T-cell (primary cell): ENCODE data around the gene HIBADH. TPM values are rescaled to one million over a fixed set of nuclear protein-coding genes. Genes with fewer than 3 reads are reported as not detected.

Experiments used
- ATAC-seq, 4 experiments: fragments of 200-7000 bp in 3 of 4; fragments of 150-1000 bp in 1 of 4; cut with Tn5 transposase; replicated peaks in 1 of 4; 1 replicate in 3 of 4; 2 replicates in 1 of 4; pipeline ENCODE4 v1.10.0; 2021; ENCODE audit warnings: moderate library complexity in 3 of 4, mild to moderate bottlenecking in 2 of 4, moderate number of reproducible peaks in 1 of 4
- CTCF ChIA-PET, 2 donors: fragments of 300-600 bp; sonication (Branson Sonifier 250); formaldehyde crosslinking; loops; one replicate each; lab custom pipeline; 2022; ENCODE audit warnings: antibody characterized with exemption in 2 of 2; lab: Charles Lee
- POLR2A ChIA-PET, 2 donors: fragments of 300-600 bp; sonication (Branson Sonifier 250); formaldehyde crosslinking; loops; one replicate each; lab custom pipeline; 2022; ENCODE audit warnings: antibody characterized with exemption in 2 of 2; lab: Charles Lee
- DNase-seq, 35 experiments: peaks; one replicate each; pipeline versions ENCODE4 v3.0.0 to v3.0.0-alpha.2; 2013 to 2023
- H3K27ac ChIP-seq: one replicate; pipeline ENCODE4 v1.5.1; 2013; ENCODE audit warnings: low read length
- H3K27me3 ChIP-seq, 2 experiments: replicated peaks in 1 of 2; 1 replicate in 1 of 2; 2 replicates in 1 of 2; pipeline versions ENCODE4 v1.6.1 to v1.7.0; 2013; ENCODE audit warnings: low read length in 1 of 2, mixed read lengths in 1 of 2; ENCODE audit not compliant: control insufficient read depth in 2 of 2, insufficient read depth in 2 of 2; ENCODE audit errors: extremely low read depth in 1 of 2
- H3K36me3 ChIP-seq, 2 donors: 1 replicate in 1 of 2; 2 replicates in 1 of 2; pipeline versions ENCODE4 v1.6.1 to v1.7.0; 2013; ENCODE audit warnings: low read length in 1 of 2; ENCODE audit not compliant: control insufficient read depth in 2 of 2, insufficient read depth in 1 of 2; ENCODE audit errors: extremely low read depth in 1 of 2
- H3K4me1 ChIP-seq, 2 experiments: 1 replicate in 1 of 2; 2 replicates in 1 of 2; pipeline versions ENCODE4 v1.6.1 to v1.7.0; 2013; ENCODE audit warnings: low read length in 2 of 2, mixed read lengths in 1 of 2; ENCODE audit not compliant: insufficient read depth in 2 of 2, control insufficient read depth in 1 of 2; ENCODE audit errors: extremely low read depth in 1 of 2
- H3K4me3 ChIP-seq, 2 donors: 1 replicate in 1 of 2; 2 replicates in 1 of 2; pipeline versions ENCODE4 v1.5.1 to v1.7.0; 2013; ENCODE audit warnings: mild to moderate bottlenecking in 2 of 2, low read length in 1 of 2, moderate library complexity in 1 of 2; ENCODE audit not compliant: control insufficient read depth in 1 of 2; ENCODE audit errors: extremely low read depth in 1 of 2
- H3K9me3 ChIP-seq: 2 replicates; pipeline ENCODE4 v1.7.0; 2013
- H3K27ac Mint-ChIP-seq, 2 donors: one replicate each; pipeline ENCODE4 v1.8.0; 2020 to 2021; ENCODE audit warnings: mild to moderate bottlenecking in 2 of 2, mixed read lengths in 2 of 2
- H3K27me3 Mint-ChIP-seq, 2 donors: one replicate each; pipeline ENCODE4 v1.8.0; 2021 to 2022; ENCODE audit warnings: mixed read lengths in 2 of 2
- H3K36me3 Mint-ChIP-seq: one replicate; pipeline ENCODE4 v1.8.0; 2021; ENCODE audit warnings: mixed read lengths
- H3K4me1 Mint-ChIP-seq, 3 donors: one replicate each; pipeline ENCODE4 v1.8.0; 2020 to 2022; ENCODE audit warnings: mixed read lengths in 3 of 3, mild to moderate bottlenecking in 1 of 3
- H3K4me3 Mint-ChIP-seq, 3 donors: one replicate each; pipeline ENCODE4 v1.8.0; 2020 to 2022; ENCODE audit warnings: mild to moderate bottlenecking in 3 of 3, mixed read lengths in 3 of 3, moderate library complexity in 3 of 3
- H3K9me3 Mint-ChIP-seq, 3 donors: one replicate each; pipeline ENCODE4 v1.8.0; 2020 to 2022; ENCODE audit warnings: mixed read lengths in 3 of 3
- WGBS: methylation state at CpG from one replicate; pipeline ENCODE4 v1.1.5; 2013; ENCODE audit warnings: missing lambda C conversion rate; ENCODE audit not compliant: insufficient coverage; 5-methylcytosine and 5-hydroxymethylcytosine counted together
- total RNA-seq, 35 experiments: library from RNA in 6 of 35; stranded (reverse) in 6 of 35; fragments of 120-200 nt in 1 of 35; gene quantifications; one replicate each; pipeline versions ENCODE4 v1.2.1 to v1.2.4 and lab custom pipeline; 2013 to 2026

The HIBADH gene
- total RNA-seq, 5 donors from 2014 or later (not counting 1 experiment from before 2014, with no cell fraction given) = 9.8 to 12.5 (median 12.0) TPM

DNA sequence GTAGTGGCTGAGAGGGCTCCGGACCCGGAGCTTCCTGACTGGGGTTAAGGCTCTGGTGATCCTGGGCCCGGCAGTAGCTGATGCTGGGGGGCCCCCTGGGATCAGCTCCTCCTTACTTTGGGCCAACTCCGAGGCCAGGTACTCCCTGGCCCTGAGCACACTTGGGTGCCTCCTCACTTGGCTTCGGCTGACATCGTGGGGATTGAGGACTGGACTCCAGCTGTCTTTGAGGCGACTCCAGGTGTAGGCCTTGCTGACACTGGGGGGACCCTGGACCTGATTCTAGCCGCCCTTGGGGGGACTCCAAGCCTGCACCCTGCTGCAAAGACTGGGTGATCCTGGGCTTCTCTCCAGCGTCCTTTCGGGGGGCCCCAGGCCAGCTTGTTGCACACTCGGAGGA, 170.5 kb downstream of the HIBADH start:
- Mint-ChIP-seq H3K4me3 (no peak overlapping the region), H3K27ac (no peak overlapping the region), H3K36me3 (no peaks in the 10 kb centered on the region), H3K9me3 (peaks cover 0 to 4% (median 3%) of the 10 kb centered on the region in 3 donors), H3K27me3 (peaks cover 0 to 3% of the 10 kb centered on the region in 2 donors), H3K4me1 (peaks cover 2 to 11% (median 5%) of the 10 kb centered on the region in 3 donors)
- DNase-seq (no peak), ATAC-seq (no peak)
- CTCF ChIA-PET = no interaction called here
- no peak overlapping the region for H3K27ac ChIP-seq
- no peaks in the 10 kb centered on the region for H3K9me3 ChIP-seq
- H3K27me3 ChIP-seq = peaks cover 0 to 24% of the 10 kb centered on the region in 2 experiments
- 89% methylated on average over 9 of the region's 11 CpGs for WGBS
- no peaks in the 10 kb centered on the region for H3K4me1 ChIP-seq
- H3K4me3 ChIP-seq = no peak overlapping the region
- POLR2A ChIA-PET = no interaction called here
- H3K36me3 ChIP-seq = no peaks in the 10 kb centered on the region

GRCh38 chr7:27491534-27491933, 171.1 kb downstream of the HIBADH start:
- 96% methylated on average over 21 of the region's 21 CpGs for WGBS
- no peak for ATAC-seq
- Histone ChIP-seq H3K4me1 (no peaks in the 10 kb centered on the region), H3K36me3 (no peaks in the 10 kb centered on the region), H3K4me3 (no peak overlapping the region), H3K9me3 (no peaks in the 10 kb centered on the region), H3K27me3 (peaks cover 0 to 28% of the 10 kb centered on the region in 2 experiments), H3K27ac (no peak overlapping the region)
- Mint-ChIP-seq H3K36me3 (no peaks in the 10 kb centered on the region), H3K4me3 (no peak overlapping the region), H3K27ac (no peak overlapping the region), H3K4me1 (peaks cover 2 to 11% (median 5%) of the 10 kb centered on the region in 3 donors), H3K9me3 (peaks cover 0 to 4% (median 3%) of the 10 kb centered on the region in 3 donors), H3K27me3 (peaks cover 0 to 3% of the 10 kb centered on the region in 2 donors)
- POLR2A ChIA-PET = no interaction called here
- CTCF ChIA-PET = no interaction called here
- DNase-seq = no peak

DNA sequence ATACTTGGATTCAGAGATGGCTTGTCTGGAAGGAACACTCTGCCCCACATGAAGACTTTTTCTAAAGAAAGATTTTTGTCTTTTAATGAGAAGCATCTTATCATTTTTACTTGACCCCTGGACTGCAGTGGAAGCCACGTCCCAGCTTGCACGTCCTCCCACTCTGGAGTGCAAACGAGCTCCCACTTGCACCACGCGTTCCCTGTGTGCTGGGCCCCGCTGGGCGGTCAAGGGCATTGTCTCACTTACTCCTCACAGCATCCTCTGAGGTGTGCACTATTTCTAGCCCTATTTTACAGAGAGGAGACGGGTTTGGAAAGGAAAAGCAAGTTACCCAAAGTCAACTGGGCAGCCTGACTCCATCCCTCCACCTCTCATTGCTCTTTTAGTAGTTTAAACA, 175.2 kb downstream of the HIBADH start:
- CTCF ChIA-PET = no interaction called here
- peaks cover 0 to 3% of the 10 kb centered on the region in 2 donors for H3K27me3 Mint-ChIP-seq

DNA sequence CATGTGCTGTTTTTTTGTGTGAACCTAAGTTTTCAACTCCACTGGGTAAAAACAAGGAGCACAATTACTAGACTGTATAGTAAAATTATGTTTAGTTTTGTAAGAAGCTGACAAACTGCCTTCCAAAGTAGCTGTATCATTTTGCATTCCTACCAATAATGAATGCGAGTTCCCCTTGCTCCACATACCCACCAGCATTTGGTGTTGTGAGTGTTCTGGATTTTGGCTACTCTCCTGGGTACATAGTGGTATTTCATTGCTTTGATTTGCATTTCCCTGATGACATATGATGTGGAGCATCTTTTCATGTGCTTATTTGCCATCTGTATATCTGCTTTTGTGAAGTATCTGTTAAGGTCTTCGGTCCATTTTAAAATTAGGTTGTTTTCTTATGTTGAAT, 178.2 kb downstream of the HIBADH start:
- H3K4me3 Mint-ChIP-seq = no peak overlapping the region
- POLR2A ChIA-PET = no interaction called here
- Histone ChIP-seq H3K27me3 (peaks cover 0 to 15% of the 10 kb centered on the region in 2 experiments), H3K4me3 (no peak overlapping the region), H3K36me3 (no peaks in the 10 kb centered on the region), H3K9me3 (no peaks in the 10 kb centered on the region), H3K4me1 (no peaks in the 10 kb centered on the region), H3K27ac (no peak overlapping the region)
- H3K9me3 Mint-ChIP-seq = no peaks in the 10 kb centered on the region
- DNase-seq (no peak), ATAC-seq (no peak)
- H3K27ac Mint-ChIP-seq = no peak overlapping the region
- H3K27me3 Mint-ChIP-seq = peaks cover 0 to 3% of the 10 kb centered on the region in 2 donors
- H3K4me1 Mint-ChIP-seq = no peaks in the 10 kb centered on the region
- CTCF ChIA-PET = no interaction called here
- no peaks in the 10 kb centered on the region for H3K36me3 Mint-ChIP-seq
- WGBS = no CpG with 5 or more reads among the region's 2 CpGs

More for the DNA sequence above, 175.2 kb downstream of the HIBADH start:
- 80% methylated on average over 5 of the region's 8 CpGs for WGBS
- H3K9me3 Mint-ChIP-seq = peaks cover 0 to 3% (median 0%) of the 10 kb centered on the region in 3 donors
- DNase-seq = no peak
- POLR2A ChIA-PET = no interaction called here
- H3K27ac ChIP-seq = no peak overlapping the region
- H3K36me3 Mint-ChIP-seq = no peaks in the 10 kb centered on the region
- H3K36me3 ChIP-seq = no peaks in the 10 kb centered on the region
- H3K4me1 ChIP-seq = no peaks in the 10 kb centered on the region
- H3K9me3 ChIP-seq = no peaks in the 10 kb centered on the region
- no peak overlapping the region for H3K4me3 ChIP-seq
- H3K4me1 Mint-ChIP-seq = peaks cover 2 to 11% (median 5%) of the 10 kb centered on the region in 3 donors
- H3K4me3 Mint-ChIP-seq = no peak overlapping the region
- H3K27ac Mint-ChIP-seq = no peak overlapping the region
- no peak for ATAC-seq
- peaks cover 0 to 30% of the 10 kb centered on the region in 2 experiments for H3K27me3 ChIP-seq

- 83% methylated on average over 1 of the region's 1 CpG for whole genome bisulfite sequencing
Observed at GRCh38 chr7:27482219-27482618, 180.5 kb downstream of the HIBADH start.

DNA sequence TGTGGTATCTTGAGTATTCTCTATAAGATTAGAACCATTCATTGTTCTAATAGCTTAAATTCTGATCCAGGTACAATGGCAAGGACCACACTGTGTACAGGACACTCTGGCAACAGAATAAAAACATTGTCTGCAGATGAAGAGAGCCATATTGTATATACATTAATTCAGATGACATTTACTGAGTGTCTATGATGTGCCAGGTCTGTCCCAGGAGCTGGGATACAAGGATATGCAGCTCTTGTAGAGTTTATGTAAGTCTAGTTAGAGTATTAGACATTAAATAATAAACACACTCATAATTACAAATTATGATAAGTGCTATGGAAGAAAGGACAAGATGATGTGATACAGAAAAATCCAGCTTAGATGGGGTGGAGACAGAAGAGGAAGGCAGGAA, 184.1 kb downstream of the HIBADH start:
- Mint-ChIP-seq H3K4me3 (no peak overlapping the region), H3K36me3 (no peaks in the 10 kb centered on the region), H3K27ac (no peak overlapping the region), H3K4me1 (no peaks in the 10 kb centered on the region), H3K9me3 (no peaks in the 10 kb centered on the region), H3K27me3 (peaks cover 0 to 10% of the 10 kb centered on the region in 2 donors)
- ATAC-seq (no peak), DNase-seq (no peak)
- H3K4me3 ChIP-seq = no peak overlapping the region
- ChIA-PET POLR2A (no interaction called here), CTCF (interaction anchor here in 1 of 2 donors (0.6 kb wide), 1 partner anchor 1915 kb away, joined by 4 read pairs; no protein-coding TSS in a partner anchor)
- no peaks in the 10 kb centered on the region for H3K4me1 ChIP-seq
- H3K9me3 ChIP-seq = no peaks in the 10 kb centered on the region
- no peaks in the 10 kb centered on the region for H3K36me3 ChIP-seq
- H3K27me3 ChIP-seq = no peaks in the 10 kb centered on the region
- no peak overlapping the region for H3K27ac ChIP-seq

More at GRCh38 chr7:27482219-27482618, 180.5 kb downstream of the HIBADH start:
- H3K27ac Mint-ChIP-seq = no peak overlapping the region
- no peaks in the 10 kb centered on the region for H3K27me3 Mint-ChIP-seq
- no peak overlapping the region for H3K4me3 Mint-ChIP-seq
- POLR2A ChIA-PET = no interaction called here
- H3K4me1 Mint-ChIP-seq = no peaks in the 10 kb centered on the region
- Histone ChIP-seq H3K9me3 (no peaks in the 10 kb centered on the region), H3K4me3 (no peak overlapping the region), H3K27me3 (peaks cover 0 to 7% of the 10 kb centered on the region in 2 experiments), H3K27ac (no peak overlapping the region), H3K36me3 (no peaks in the 10 kb centered on the region), H3K4me1 (no peaks in the 10 kb centered on the region)
- CTCF ChIA-PET = no interaction called here
- no peaks in the 10 kb centered on the region for H3K36me3 Mint-ChIP-seq
- ATAC-seq (no peak), DNase-seq (no peak)
- no peaks in the 10 kb centered on the region for H3K9me3 Mint-ChIP-seq
